B cell (primary cell): ENCODE data around the gene RRAS. TPM values are rescaled to one million over a fixed set of nuclear protein-coding genes. Genes with fewer than 3 reads are reported as not detected.

Experiments used
- ATAC-seq: fragments of 200-7000 bp; cut with Tn5 transposase; one replicate; pipeline ENCODE4 v1.10.0; 2021; ENCODE audit warnings: low read depth, mild to moderate bottlenecking, moderate number of reproducible peaks, moderate library complexity
- CTCF ChIA-PET: fragments of 350-600 bp; sonication (Branson Sonifier 250); formaldehyde crosslinking; loops from one replicate; lab custom pipeline; 2021; ENCODE audit warnings: antibody characterized with exemption, inconsistent platforms; lab: Charles Lee
- POLR2A ChIA-PET: fragments of 350-600 bp; sonication (Branson Sonifier 250); formaldehyde crosslinking; loops from one replicate; lab custom pipeline; 2021; ENCODE audit warnings: antibody characterized with exemption; lab: Charles Lee
- DNase-seq: peaks from one replicate; pipeline ENCODE4 v3.0.0; 2013
- H2AFZ ChIP-seq: 2 replicates; pipeline ENCODE4 v1.6.1; 2012; ENCODE audit warnings: mild to moderate bottlenecking, low read depth, low read length; ENCODE audit not compliant: insufficient read depth, poor library complexity, severe bottlenecking
- H3K27ac ChIP-seq, 2 donors: 1 replicate in 1 of 2; 2 replicates in 1 of 2; pipeline ENCODE4 v1.5.1; 2012 to 2013; ENCODE audit warnings: low read length in 2 of 2, mild to moderate bottlenecking in 2 of 2, moderate library complexity in 1 of 2
- H3K27me3 ChIP-seq, 4 experiments: fragments of 200-600 bp in 1 of 4; sonication (generic) in 1 of 4; replicated peaks in 1 of 4; 1 replicate in 2 of 4; 2 replicates in 2 of 4; pipeline versions ENCODE4 v1.6.1 to v1.7.0; 2013 to 2016; ENCODE audit warnings: low read length in 3 of 4, mild to moderate bottlenecking in 2 of 4, mixed read lengths in 1 of 4, moderate library complexity in 1 of 4; ENCODE audit not compliant: insufficient read depth in 4 of 4, control insufficient read depth in 3 of 4; ENCODE audit errors: control extremely low read depth in 1 of 4
- H3K36me3 ChIP-seq, 2 experiments: replicated peaks in 1 of 2; 1 replicate in 1 of 2; 2 replicates in 1 of 2; pipeline versions ENCODE4 v1.6.1 to v1.7.1; 2013; ENCODE audit warnings: low read length in 1 of 2; ENCODE audit not compliant: insufficient read depth in 2 of 2, control insufficient read depth in 1 of 2; ENCODE audit errors: control extremely low read depth in 1 of 2, extremely low read depth in 1 of 2
- H3K4me1 ChIP-seq, 2 donors: fragments of 200-600 bp in 1 of 2; sonication (generic) in 1 of 2; 1 replicate in 1 of 2; 2 replicates in 1 of 2; pipeline versions ENCODE4 v1.5.1 to v1.6.1; 2013 to 2017; ENCODE audit warnings: low read length in 2 of 2; ENCODE audit not compliant: control insufficient read depth in 2 of 2, insufficient read depth in 2 of 2
- H3K4me2 ChIP-seq: replicated peaks from 2 replicates; pipeline ENCODE3; 2012; ENCODE audit warnings: mild to moderate bottlenecking, low read depth, low read length; ENCODE audit not compliant: poor library complexity, severe bottlenecking
- H3K4me3 ChIP-seq, 5 experiments: fragments of 200-600 bp in 1 of 5; sonication (generic) in 1 of 5; 1 replicate in 3 of 5; 2 replicates in 2 of 5; pipeline versions ENCODE4 v1.5.1 to v1.7.0; 2011 to 2016; ENCODE audit warnings: low read length in 4 of 5, mild to moderate bottlenecking in 4 of 5, low read depth in 2 of 5, control low read depth in 1 of 5, moderate library complexity in 1 of 5; ENCODE audit not compliant: insufficient read depth in 1 of 5; ENCODE audit errors: control extremely low read depth in 1 of 5, extremely low read depth in 1 of 5
- H3K79me2 ChIP-seq: fragments of 200-600 bp; sonication (generic); one replicate; pipeline ENCODE4 v1.6.0; 2016; ENCODE audit warnings: low read length; ENCODE audit not compliant: control insufficient read depth, insufficient read depth
- H3K9ac ChIP-seq: fragments of 200-600 bp; sonication (generic); 2 replicates; pipeline ENCODE4 v1.6.1; 2017; ENCODE audit warnings: mild to moderate bottlenecking, low read length, moderate library complexity
- H3K9me3 ChIP-seq, 3 donors: one replicate each; pipeline versions ENCODE4 v1.6.1 to v1.7.1; 2013; ENCODE audit warnings: low read length in 2 of 3; ENCODE audit not compliant: control insufficient read depth in 2 of 3, insufficient read depth in 1 of 3; ENCODE audit errors: control extremely low read depth in 1 of 3
- H4K20me1 ChIP-seq: 2 replicates; pipeline ENCODE4 v1.6.0; 2012; ENCODE audit warnings: mild to moderate bottlenecking, low read length; ENCODE audit not compliant: insufficient read depth, control insufficient read depth, poor library complexity, severe bottlenecking
- H3K27ac Mint-ChIP-seq: one replicate; pipeline ENCODE4 v1.8.0; 2021; ENCODE audit warnings: mixed read lengths
- H3K27me3 Mint-ChIP-seq: one replicate; pipeline ENCODE4 v1.8.0; 2021; ENCODE audit warnings: mixed read lengths
- H3K4me1 Mint-ChIP-seq: one replicate; pipeline ENCODE4 v1.8.0; 2021; ENCODE audit warnings: mixed read lengths
- H3K4me3 Mint-ChIP-seq: one replicate; pipeline ENCODE4 v1.8.0; 2021; ENCODE audit warnings: mixed read lengths
- H3K9me3 Mint-ChIP-seq: one replicate; pipeline ENCODE4 v1.8.0; 2022; ENCODE audit warnings: mixed read lengths; ENCODE audit not compliant: insufficient read depth
- CTCF ChIP-seq: fragments of 200-600 bp; IDR thresholded peaks from one replicate; pipeline ENCODE4 v1.8.0; 2022; ENCODE audit warnings: antibody characterized with exemption, mild to moderate bottlenecking
- EZH2 ChIP-seq: IDR thresholded peaks from 2 replicates; pipeline ENCODE4 v1.6.1; 2012; ENCODE audit warnings: borderline replicate concordance, low read depth, mild to moderate bottlenecking, moderate library complexity, low read length; ENCODE audit not compliant: insufficient read depth, poor library complexity, severe bottlenecking
- WGBS: methylation state at CpG from one replicate; pipeline ENCODE4 v1.1.5; 2013; ENCODE audit warnings: missing lambda C conversion rate; ENCODE audit not compliant: insufficient coverage; 5-methylcytosine and 5-hydroxymethylcytosine counted together
- intact Hi-C: fragments of 100-400 bp; cut with micrococcal nuclease; formaldehyde crosslinking; loops from one replicate; pipeline ENCODE4 v1.10.0; 2022
- polyA plus RNA-seq: library from polyadenylated mRNA; depleted of rRNA; stranded (reverse); fragments of >200 nt; gene quantifications from 2 replicates; pipeline ENCODE4 v1.2.3, GENCODE V29; 2012
- total RNA-seq, 2 donors: library from RNA; stranded (reverse); fragments of 120-200 nt in 1 of 2; gene quantifications; 1 replicate in 1 of 2; 2 replicates in 1 of 2; pipeline versions ENCODE4 v1.2.3 to v1.2.4, GENCODE V29; 2013 to 2022

The RRAS gene
- total and polyA plus RNA-seq, 2 donors (not counting 1 experiment from before 2014, with no cell fraction given), result 5.6 to 21.0 TPM

GRCh38 chr19:49672131-49672919, 32.4 kb upstream of the RRAS start:
- Histone ChIP-seq H3K4me2 (peak overlapping the region; percentile 65), H4K20me1 (peaks cover 2% of the 10 kb centered on the region), H3K36me3 (no peaks in the 10 kb centered on the region), H3K4me1 (peaks cover 16 to 46% of the 10 kb centered on the region in 2 donors), H3K9me3 (peaks cover 0 to 5% (median 0%) of the 10 kb centered on the region in 3 donors), H3K27ac (no peak overlapping the region), H3K9ac (no peak overlapping the region), H3K79me2 (peaks cover 8% of the 10 kb centered on the region), H2AFZ (peak overlapping the region; percentile 70), H3K27me3 (no peaks in the 10 kb centered on the region), H3K4me3 (no peak overlapping the region)
- 33% methylated on average over 24 of the region's 28 CpGs for WGBS
- Mint-ChIP-seq H3K27me3 (no peaks in the 10 kb centered on the region), H3K4me3 (peak overlapping the region; percentile 60), H3K4me1 (peaks cover 41% of the 10 kb centered on the region), H3K27ac (peak overlapping the region; percentile 74), H3K9me3 (no peaks in the 10 kb centered on the region)
- POLR2A ChIA-PET, result interaction anchor here (6.7 kb wide), 1 partner anchor 31 kb away, joined by 53 read pairs; the partner anchor contains the start of genes RRAS and SCAF1
- no peak for TF ChIP-seq EZH2
- TF ChIP-seq CTCF, result peak; percentile 89
- intact Hi-C loops, result loop anchor here (10.0 kb wide), 1 partner anchor 558 kb away; the partner anchor contains the start of genes C19orf73, LIN7B and PPFIA3
- CTCF ChIA-PET, result interaction anchor here (1.0 to 6.5 kb wide), 11 partner anchors 8 to 199 kb away, joined by 3 to 50 read pairs (median 7); partner anchors contain the start of genes FLT3LG, NOSIP, RRAS and SCAF1
- ATAC-seq, result no peak
- peak; percentile 83 for DNase-seq

GRCh38 chr19:49669516-49669915, 29.6 kb upstream of the RRAS start:
- H3K27ac Mint-ChIP-seq, result no peak overlapping the region
- Histone ChIP-seq H3K9ac (no peak overlapping the region), H4K20me1 (peaks cover 6% of the 10 kb centered on the region), H3K79me2 (peaks cover 17% of the 10 kb centered on the region), H3K27me3 (no peaks in the 10 kb centered on the region), H3K4me3 (no peak overlapping the region), H3K4me1 (peaks cover 17 to 40% of the 10 kb centered on the region in 2 donors), H3K36me3 (no peaks in the 10 kb centered on the region), H3K4me2 (no peak overlapping the region), H3K27ac (no peak overlapping the region), H3K9me3 (no peaks in the 10 kb centered on the region), H2AFZ (no peak overlapping the region)
- peaks cover 42% of the 10 kb centered on the region for H3K4me1 Mint-ChIP-seq
- H3K27me3 Mint-ChIP-seq, result no peaks in the 10 kb centered on the region
- DNase-seq (no peak), ATAC-seq (no peak)
- H3K4me3 Mint-ChIP-seq, result no peak overlapping the region
- 100% methylated on average over 3 of the region's 3 CpGs for WGBS
- CTCF ChIA-PET, result interaction anchor here (0.6 kb wide), 1 partner anchor 164 kb away, joined by 4 read pairs; no protein-coding TSS in a partner anchor
- no peaks in the 10 kb centered on the region for H3K9me3 Mint-ChIP-seq
- POLR2A ChIA-PET, result interaction anchor here (0.6 kb wide), 1 partner anchor 198 kb away, joined by 5 read pairs; the partner anchor contains the start of gene PNKP
- intact Hi-C loops, result no loop called here
- TF ChIP-seq EZH2 (no peak), CTCF (no peak)
